NK-92 (cell line): ENCODE data around the gene MAGEA6.
"Not testable (repeated sequence)": the region's sequence is repeated elsewhere in the genome, so short reads cannot be mapped to it uniquely, and the experiment has no call there.

Experiments
- DNase-seq: peaks from one replicate; lab custom pipeline; 2025; ENCODE audit not compliant: unreplicated experiment; lab: John Stamatoyannopoulos, UW

The MAGEA6 gene, protein sequence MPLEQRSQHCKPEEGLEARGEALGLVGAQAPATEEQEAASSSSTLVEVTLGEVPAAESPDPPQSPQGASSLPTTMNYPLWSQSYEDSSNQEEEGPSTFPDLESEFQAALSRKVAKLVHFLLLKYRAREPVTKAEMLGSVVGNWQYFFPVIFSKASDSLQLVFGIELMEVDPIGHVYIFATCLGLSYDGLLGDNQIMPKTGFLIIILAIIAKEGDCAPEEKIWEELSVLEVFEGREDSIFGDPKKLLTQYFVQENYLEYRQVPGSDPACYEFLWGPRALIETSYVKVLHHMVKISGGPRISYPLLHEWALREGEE

GRCh38 chrX:152769549-152770289 is at the start of gene MAGEA6:
Gene MAGEA6 (minus strand): TSS chrX:152769689. CDS start chrX:152767650, 2,039 bp downstream.
- DNase-seq: not testable (repeated sequence)

- no peak for DNase-seq
Measured at GRCh38 chrX:152819266-152819665, 49.8 kb upstream of the MAGEA6 start.

GRCh38 chrX:152818356-152818755 is 48.9 kb upstream of the MAGEA6 start:
- DNase-seq: no peak

GRCh38 chrX:152817078-152817764 is 47.7 kb upstream of the MAGEA6 start:
- no peak for DNase-seq

DNA sequence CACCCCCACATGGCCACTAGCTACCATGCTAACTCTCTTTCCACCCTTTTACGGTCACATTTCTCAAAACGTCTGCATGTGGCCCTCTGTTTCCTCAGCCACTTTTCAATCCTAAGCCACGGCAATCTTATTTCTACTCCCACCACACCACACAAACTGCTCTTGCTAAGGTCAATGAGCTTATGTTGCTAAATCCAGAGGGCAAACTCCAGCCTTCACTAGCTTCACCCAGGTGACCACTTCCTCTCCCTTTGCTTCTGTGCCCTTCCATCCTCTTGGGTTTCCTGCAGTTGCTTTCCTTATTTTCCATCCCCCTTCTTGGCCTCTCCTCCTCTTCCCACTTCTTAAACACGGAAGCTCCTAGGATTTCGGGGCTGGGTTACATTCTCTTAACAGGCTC is 44.6 kb upstream of the MAGEA6 start:
- no peak for DNase-seq

GRCh38 chrX:152813206-152813605 is 43.7 kb upstream of the MAGEA6 start:
- DNase-seq: no peak

- no peak for DNase-seq
Measured at GRCh38 chrX:152810403-152810802, 40.9 kb upstream of the MAGEA6 start.

- DNase-seq: no peak
Measured at GRCh38 chrX:152806035-152806434, 36.5 kb upstream of the MAGEA6 start.

DNA sequence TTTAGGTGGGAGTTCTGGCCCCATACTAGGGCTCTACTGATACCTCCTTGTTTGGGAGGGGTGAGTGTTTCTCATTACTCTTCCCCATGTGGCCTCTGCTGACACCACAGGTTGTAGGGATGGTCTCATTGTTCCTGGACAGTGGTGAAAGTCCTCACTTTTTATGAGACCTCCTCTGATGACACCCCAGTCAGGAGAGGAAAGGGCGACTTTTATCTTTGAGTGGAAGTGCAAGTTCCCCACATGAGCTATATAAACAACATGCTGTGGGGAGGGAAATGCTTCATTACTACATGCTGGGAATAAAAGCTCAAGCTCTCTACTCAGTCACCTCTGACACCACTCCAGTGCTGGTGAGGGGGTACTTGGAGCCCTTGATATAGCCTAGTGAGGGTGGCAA is 29.5 kb upstream of the MAGEA6 start:
- no peak for DNase-seq

DNA sequence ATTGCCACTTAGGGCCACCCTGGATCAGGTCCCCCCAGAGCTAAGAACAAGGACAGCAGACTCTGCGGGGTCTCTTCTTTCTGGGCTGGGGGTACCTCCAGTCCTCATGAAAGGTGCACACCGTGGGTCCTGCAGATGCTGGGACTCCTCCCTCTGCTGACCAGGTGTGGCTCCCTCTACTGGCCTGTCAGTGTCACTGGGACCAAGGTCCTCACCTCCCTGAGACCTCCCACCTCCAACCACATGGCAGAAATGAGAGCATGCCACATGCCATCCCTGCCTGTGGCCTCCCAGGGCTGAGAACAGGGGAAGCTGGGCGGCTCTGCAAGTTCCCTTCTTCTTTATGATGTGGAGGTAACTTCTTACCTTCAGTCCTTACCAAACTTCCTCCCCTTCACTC is 17.6 kb upstream of the MAGEA6 start:
- DNase-seq: not testable (repeated sequence)

DNA sequence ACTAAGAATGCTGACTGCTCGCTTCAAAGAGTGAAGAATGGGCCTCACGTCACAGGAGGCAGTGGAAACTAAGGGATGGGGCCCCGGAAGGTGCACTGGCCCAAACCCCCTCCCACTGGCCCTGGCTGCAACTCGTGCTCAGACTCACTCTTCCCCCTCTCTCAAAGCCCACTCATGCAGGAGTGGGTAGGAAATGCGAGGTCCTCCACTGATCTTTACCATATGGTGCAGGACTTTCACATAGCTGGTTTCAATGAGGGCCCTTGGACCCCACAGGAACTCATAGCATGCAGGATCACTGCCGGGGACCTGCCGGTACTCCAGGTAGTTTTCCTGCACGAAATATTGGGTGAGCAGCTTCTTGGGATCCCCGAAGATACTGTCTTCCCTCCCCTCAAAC is 2.9 kb downstream of the MAGEA6 start:
- DNase-seq: not testable (repeated sequence)

DNA sequence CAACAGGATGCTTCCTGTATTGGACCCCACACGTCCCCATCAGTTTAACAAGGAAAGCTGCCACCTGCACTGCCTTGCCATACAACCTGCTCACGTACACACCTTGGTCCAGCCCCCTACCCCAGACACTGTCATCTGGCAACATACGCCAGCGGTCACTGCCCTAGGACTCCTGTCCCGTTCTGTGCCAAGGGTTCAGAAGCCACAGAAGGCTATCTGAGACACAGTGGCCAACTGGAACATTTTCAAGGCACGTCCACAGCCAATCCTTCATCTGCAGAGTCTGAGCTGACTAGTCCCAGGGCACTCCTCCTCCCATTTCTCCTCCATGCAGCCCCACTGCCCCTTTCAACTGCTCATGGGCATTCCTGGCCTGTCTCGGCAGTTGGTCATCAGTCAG is 7.9 kb downstream of the MAGEA6 start:
- DNase-seq: not testable (repeated sequence)

DNA sequence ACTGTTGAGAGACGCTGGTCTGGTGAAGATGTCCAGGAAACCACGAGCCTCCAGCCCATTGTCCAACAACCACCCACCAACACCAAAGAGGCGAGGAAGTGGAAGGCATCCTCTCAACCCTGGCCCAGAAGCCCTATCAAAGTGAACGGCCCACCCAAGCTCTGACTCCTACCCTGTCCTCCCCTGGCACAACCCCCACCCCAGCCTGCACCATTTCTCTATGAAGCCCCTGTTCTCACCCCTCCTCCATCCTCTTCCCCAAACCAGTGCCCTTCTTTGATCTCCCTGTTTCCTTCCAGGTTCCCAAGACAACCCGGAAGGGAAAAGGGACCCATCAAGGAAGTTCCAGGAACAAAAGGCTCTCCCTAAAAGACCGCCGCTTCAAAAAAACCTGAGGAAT is 9.9 kb downstream of the MAGEA6 start:
- DNase-seq: not testable (repeated sequence)

GRCh38 chrX:152758918-152759317 is 10.6 kb downstream of the MAGEA6 start, which contains the start of gene CSAG3:
Gene CSAG3 (plus strand): TSS chrX:152759218.
- DNase-seq: not testable (repeated sequence)

GRCh38 chrX:152754871-152755270 is 14.6 kb downstream of the MAGEA6 start:
- not testable (repeated sequence) for DNase-seq

- not testable (repeated sequence) for DNase-seq
Measured at GRCh38 chrX:152753686-152754650, 15.5 kb downstream of the MAGEA6 start, which contains the start of gene MAGEA2. Gene MAGEA2 (minus strand): TSS chrX:152753842. CDS start chrX:152751363, 2,479 bp downstream.

DNA sequence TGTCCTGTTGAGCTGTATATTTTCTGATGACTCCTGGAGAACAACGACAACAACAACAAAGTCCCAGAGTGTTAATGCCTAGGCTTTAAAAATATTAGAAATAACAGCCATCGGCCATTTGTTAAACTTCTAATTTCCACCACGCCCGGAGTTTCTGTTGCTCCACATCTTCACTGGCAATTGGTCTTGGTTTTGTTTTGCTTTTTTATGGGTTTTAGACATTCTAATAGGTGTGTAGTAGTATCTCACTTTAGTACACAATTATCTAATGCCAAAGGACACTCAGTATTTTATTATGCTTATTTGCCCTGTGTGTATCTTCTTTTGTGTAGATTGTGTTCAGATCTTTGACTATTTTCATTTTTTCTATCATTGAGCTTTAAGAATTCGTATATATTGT is 30.9 kb downstream of the MAGEA6 start:
- DNase-seq: no peak

GRCh38 chrX:152736528-152736927 is 33.0 kb downstream of the MAGEA6 start:
- DNase-seq: not testable (repeated sequence)

DNA sequence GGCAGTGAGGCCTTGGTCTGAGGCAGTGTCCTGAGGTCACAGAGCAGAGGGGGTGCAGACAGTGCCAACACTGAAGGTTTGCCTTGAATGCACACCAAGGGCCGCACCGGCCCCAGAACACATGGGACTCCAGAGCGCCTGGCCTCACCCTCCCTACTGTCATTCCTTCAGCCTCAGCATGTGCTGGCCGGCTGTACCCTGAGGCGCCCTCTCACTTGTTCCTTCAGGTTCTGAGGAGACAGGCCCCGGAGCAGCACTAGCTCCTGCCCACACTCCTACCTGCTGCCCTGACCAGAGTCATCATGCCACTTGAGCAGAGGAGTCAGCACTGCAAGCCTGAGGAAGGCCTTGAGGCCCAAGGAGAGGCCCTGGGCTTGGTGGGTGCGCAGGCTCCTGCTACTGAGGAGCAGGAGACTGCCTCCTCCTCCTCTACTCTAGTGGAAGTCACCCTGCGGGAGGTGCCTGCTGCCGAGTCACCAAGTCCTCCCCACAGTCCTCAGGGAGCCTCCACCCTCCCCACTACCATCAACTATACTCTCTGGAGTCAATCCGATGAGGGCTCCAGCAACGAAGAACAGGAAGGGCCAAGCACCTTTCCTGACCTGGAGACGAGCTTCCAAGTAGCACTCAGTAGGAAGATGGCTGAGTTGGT is 33.5 kb downstream of the MAGEA6 start:
- no peak for DNase-seq

- no peak for DNase-seq
Measured at GRCh38 chrX:152735101-152735500, 34.4 kb downstream of the MAGEA6 start.
